Measurements from ENCODE around the gene DDIT4L. TPM values are rescaled to one million over a fixed set of nuclear protein-coding genes. Genes with fewer than 3 reads are reported as not detected.

The DDIT4L gene
- polyA plus RNA-seq, 1 of the 3 experiments (the other 2 are of a cell fraction) = 2.1 TPM

DNA sequence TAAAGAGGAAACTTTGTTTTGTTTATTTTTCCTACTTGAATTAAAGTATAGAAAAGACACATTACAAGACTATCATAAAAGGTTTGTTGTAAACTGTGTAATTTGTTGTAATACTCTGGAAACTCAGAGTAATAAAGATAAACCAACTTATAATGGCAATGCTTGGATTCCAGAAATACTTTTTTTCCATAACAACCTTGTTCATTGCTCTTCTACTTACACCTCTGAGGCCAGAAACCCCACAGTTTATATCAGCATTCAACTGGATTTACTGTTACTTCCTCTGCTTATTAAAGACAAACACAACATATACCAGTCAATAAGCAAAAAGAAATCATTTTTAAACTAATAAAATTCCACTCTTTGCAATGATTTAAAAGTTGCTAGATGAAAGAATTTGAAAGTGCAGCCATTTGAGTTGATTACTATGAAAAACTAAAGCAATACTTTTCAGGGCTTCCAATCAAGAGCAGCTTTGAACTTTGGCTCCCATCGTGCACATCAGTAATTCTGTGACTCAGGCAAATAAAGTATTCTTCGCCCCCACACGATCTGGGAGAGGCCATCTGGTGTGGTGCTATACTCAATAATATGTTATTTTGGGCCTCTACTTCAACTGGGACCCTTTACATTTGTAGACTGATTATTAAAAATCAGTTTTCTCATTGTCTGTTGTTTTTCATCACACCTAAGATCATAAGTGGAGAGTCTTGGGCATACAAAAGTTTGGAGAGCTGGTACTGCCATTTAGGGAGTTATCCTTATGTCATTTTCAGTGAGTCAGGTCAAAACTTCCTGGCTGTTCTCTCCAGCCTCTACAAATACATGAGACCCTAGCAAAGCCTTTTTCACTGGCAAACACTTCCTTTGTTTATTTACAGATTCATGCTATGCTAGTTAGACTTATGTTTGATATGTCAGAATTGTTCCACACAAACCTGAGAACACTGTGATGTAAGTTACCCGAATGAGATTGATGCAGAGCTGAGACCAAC lies 20.5 kb downstream of the DDIT4L start (continued):
- TF ChIP-seq REST (IDR thresholded peaks at IDR 0.05; ENCODE audit: low read depth, low read length) = no peak
- no peak for TF ChIP-seq SMC3 (IDR thresholded peaks at IDR 0.05; ENCODE audit: low read depth, low read length)
- TF ChIP-seq USF2 (IDR thresholded peaks at IDR 0.05; ENCODE audit: borderline replicate concordance, low read depth, low read length) = no peak
- TF ChIP-seq GATA2 (CRISPR knock-in tag; IDR thresholded peaks at IDR 0.05) = no peak
- no peak for TF ChIP-seq TAF1 (IDR thresholded peaks at IDR 0.05; ENCODE audit: borderline replicate concordance, low read depth, low read length)
- no peak for TF ChIP-seq MXI1 (IDR thresholded peaks at IDR 0.05; ENCODE audit: low read depth, low read length)

- H3K27ac ChIP-seq (ENCODE audit: low read depth in 2 of 2, low read length in 1 of 2) = no peak overlapping the region
- H3K4me2 ChIP-seq = no peak overlapping the region
- POLR2A ChIA-PET = no interaction called here
- no peak for TF ChIP-seq TAF1 (IDR thresholded peaks at IDR 0.05; ENCODE audit: borderline replicate concordance, low read depth, low read length)
- TF ChIP-seq SIN3A (IDR thresholded peaks at IDR 0.05; ENCODE audit: borderline replicate concordance, low read depth, low read length) = no peak
- TF ChIP-seq, protein P1, sequence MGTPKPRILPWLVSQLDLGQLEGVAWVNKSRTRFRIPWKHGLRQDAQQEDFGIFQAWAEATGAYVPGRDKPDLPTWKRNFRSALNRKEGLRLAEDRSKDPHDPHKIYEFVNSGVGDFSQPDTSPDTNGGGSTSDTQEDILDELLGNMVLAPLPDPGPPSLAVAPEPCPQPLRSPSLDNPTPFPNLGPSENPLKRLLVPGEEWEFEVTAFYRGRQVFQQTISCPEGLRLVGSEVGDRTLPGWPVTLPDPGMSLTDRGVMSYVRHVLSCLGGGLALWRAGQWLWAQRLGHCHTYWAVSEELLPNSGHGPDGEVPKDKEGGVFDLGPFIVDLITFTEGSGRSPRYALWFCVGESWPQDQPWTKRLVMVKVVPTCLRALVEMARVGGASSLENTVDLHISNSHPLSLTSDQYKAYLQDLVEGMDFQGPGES (IDR thresholded peaks at IDR 0.05; ENCODE audit: low read depth, low read length) = no peak
- TF ChIP-seq REST (IDR thresholded peaks at IDR 0.05; ENCODE audit: low read depth, low read length) = no peak
- no peak for TF ChIP-seq RFX5 (IDR thresholded peaks at IDR 0.05; ENCODE audit: low read length)
- no peak for TF ChIP-seq FOXM1 (IDR thresholded peaks at IDR 0.05; ENCODE audit: low read depth)
- no peak for TF ChIP-seq GATA2 (CRISPR knock-in tag; IDR thresholded peaks at IDR 0.05)
- TF ChIP-seq EP300 (IDR thresholded peaks at IDR 0.05; ENCODE audit: borderline replicate concordance in 1 of 2, low read depth in 1 of 2, low read length in 1 of 2) = no peak
- no peak for TF ChIP-seq YY1 (IDR thresholded peaks at IDR 0.05; ENCODE audit: low read depth)
- no peak for TF ChIP-seq USF1 (IDR thresholded peaks at IDR 0.05; ENCODE audit: borderline replicate concordance, low read depth)
- TF ChIP-seq, protein P2, sequence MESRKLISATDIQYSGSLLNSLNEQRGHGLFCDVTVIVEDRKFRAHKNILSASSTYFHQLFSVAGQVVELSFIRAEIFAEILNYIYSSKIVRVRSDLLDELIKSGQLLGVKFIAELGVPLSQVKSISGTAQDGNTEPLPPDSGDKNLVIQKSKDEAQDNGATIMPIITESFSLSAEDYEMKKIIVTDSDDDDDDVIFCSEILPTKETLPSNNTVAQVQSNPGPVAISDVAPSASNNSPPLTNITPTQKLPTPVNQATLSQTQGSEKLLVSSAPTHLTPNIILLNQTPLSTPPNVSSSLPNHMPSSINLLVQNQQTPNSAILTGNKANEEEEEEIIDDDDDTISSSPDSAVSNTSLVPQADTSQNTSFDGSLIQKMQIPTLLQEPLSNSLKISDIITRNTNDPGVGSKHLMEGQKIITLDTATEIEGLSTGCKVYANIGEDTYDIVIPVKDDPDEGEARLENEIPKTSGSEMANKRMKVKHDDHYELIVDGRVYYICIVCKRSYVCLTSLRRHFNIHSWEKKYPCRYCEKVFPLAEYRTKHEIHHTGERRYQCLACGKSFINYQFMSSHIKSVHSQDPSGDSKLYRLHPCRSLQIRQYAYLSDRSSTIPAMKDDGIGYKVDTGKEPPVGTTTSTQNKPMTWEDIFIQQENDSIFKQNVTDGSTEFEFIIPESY (IDR thresholded peaks at IDR 0.05; ENCODE audit: borderline replicate concordance, low read depth) = no peak
These were observed 21.7 kb downstream of the DDIT4L start for GRCh38 chr4:100168521-100168920.

More at GRCh38 chr4:100168521-100168920, 21.7 kb downstream of the DDIT4L start:
- Histone ChIP-seq H3K9ac (no peak overlapping the region), H2AFZ (ENCODE audit: low read depth) (no peak overlapping the region), H3K9me3 (no peaks in the 10 kb centered on the region), H4K20me1 (ENCODE audit: insufficient read depth) (no peaks in the 10 kb centered on the region), H3K36me3 (replicated peaks in 1 of 2; ENCODE audit: control insufficient read depth in 1 of 2, insufficient read depth in 2 of 2, low read length in 1 of 2) (no peaks in the 10 kb centered on the region), H3K9me2 (no peaks in the 10 kb centered on the region), H3K4me1 (ENCODE audit: control insufficient read depth in 1 of 2, insufficient read depth in 2 of 2, low read depth in 1 of 2, low read length in 1 of 2) (peaks cover 0 to 11% of the 10 kb centered on the region in 2 experiments; a peak in 2 of 4 replicates), H3K79me2 (ENCODE audit: insufficient read depth) (no peaks in the 10 kb centered on the region), H3K4me3 (ENCODE audit: low read depth in 2 of 2, low read length in 1 of 2) (no peak overlapping the region), H3K27me3 (ENCODE audit: insufficient read depth) (no peaks in the 10 kb centered on the region), H3F3A (replicated peaks; ENCODE audit: insufficient read depth) (no peaks in the 10 kb centered on the region)
- CTCF ChIA-PET = interaction anchor here (1.4 kb wide), 1 partner anchor 16 kb away, joined by 5 read pairs; no protein-coding TSS in a partner anchor
- no peak for DNase-seq
- 51% methylated on average over 5 of the region's 5 CpGs for WGBS (ENCODE audit: low lambda C conversion rate)
